NCI-H446 treated with DMSO at 0.1 percent for 48 hours (cell line): ENCODE data around the gene MED29.
A peak's percentile ranks its signal among the peaks of the same experiment; 100 is the strongest.

Experiments
- DNase-seq: peaks from one replicate; lab custom pipeline; 2025; lab: John Stamatoyannopoulos, UW

The MED29 gene, protein sequence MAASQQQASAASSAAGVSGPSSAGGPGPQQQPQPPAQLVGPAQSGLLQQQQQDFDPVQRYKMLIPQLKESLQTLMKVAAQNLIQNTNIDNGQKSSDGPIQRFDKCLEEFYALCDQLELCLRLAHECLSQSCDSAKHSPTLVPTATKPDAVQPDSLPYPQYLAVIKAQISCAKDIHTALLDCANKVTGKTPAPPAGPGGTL

DNA sequence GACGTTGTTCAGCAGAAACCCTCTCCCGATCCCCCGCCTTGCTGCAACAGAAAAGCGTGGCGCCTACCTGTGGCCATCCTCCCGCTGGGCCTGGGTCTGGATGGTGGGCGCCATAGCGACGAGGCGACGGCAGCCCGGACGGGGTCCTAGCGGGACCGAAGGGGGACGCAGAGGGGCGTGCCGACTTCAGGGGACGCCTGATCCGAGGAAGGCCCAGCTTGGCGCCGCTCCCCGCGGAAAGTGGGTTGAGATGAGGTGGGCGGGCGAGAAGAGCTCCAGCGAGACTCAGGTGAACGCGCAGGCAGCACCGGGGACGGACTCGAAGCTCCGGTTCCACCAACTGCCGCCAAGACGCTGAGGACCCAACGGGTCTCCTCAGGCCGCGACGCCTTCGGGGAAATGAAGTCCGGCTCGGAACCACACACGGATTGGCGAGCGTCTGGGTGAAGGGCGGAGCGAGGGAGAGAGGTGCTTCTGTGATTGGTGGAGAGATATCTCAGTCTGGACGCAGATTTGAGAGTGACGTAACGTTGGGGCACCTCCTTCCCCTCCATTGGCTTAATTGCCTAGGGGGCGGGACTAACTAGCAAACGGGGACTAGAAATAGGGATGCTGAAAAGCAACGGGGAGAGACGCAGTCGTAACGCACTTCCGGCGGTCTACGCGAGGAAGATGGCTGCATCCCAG lies at the start of gene MED29, which contains the start of gene PAF1:
Gene MED29 (plus strand): TSS at position 628 of the 687 bp plus-strand sequence. CDS start 45 bp downstream, at position 673.
Gene PAF1 (minus strand): TSS at position 356 of the 687 bp plus-strand sequence. CDS start 242 bp downstream, at position 114.
- peak; percentile 99 for DNase-seq

DNA sequence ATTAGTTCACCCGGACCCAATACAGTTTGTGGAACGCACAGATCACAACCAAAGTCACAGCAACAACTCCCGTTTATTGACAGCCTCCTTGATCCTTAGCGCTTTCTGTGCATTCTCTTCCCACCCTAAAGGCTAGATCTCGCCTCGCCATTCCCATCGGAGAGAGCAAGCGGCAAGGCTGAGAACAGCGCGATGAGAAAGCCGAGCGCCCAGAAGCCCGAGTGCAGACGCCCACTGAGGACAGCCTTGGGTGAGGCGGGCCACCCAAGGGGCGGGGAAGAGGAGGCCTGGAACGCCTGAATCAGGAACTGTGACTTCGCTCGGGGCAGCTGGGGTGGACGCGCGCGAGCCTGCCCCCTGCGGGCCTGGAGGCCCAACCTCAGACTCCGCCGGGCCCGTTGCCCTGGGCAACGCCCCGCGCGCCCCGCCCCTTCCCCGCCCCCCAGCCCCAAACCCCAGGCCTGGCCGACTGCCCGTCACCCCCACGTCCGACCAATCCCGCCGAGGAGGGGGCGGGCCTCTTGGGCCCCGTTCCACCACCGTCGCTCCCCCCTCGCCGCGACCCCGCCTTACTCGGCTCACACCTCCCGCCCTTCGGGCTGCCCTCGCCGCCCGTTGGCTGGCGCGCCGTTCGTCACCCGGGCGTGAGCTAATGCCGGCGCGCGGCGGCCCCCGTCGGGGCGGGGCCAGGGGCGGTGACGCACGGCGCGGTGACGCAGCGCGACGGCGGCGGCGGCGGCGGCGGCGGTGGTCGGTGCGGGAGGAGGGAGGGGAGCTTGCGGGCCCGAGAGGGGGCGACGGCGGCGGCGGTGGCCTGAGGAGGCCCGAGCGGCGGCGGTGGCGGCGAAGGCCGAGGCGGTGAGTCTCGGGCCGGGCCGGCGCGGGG lies 49.2 kb upstream of the MED29 start, which contains the start of gene SAMD4B:
Gene SAMD4B (plus strand): TSS at position 703 of the 886 bp plus-strand sequence. CDS start 14,473 bp downstream, outside the sequence.
- peak; percentile 99 for DNase-seq

DNA sequence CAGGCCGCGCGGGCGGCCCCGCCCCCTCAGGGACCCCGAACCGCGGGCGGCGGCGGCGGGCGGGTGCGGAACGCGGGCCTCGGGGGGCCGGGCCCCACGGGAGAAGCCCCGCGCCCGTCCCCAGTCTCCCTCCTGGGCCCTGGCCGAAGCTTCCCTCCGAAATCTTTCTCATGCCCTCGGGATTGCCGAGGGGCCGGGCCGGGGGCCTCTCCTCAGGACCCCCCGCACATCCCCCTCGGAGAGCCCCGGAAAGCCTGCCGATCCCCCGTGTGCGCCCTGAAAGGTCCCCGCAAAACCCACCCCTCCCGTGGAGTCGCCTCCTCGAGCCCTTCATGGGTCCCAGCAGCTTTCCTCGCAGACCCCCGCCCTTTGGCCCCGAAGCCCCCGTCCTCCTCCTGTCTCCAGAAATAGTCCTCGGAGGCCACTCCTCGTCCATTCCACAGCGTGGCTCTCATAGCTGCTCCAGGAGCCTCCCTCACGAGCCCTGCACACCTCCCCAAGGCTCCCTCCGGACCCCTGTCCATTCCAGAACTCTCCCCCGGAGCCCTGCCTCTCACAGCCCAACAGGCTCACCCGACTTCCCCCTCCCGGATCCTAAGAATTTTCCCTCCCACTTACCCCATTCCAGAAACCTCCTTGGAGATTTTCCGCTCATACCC lies 48.4 kb upstream of the MED29 start:
- DNase-seq = no peak

DNA sequence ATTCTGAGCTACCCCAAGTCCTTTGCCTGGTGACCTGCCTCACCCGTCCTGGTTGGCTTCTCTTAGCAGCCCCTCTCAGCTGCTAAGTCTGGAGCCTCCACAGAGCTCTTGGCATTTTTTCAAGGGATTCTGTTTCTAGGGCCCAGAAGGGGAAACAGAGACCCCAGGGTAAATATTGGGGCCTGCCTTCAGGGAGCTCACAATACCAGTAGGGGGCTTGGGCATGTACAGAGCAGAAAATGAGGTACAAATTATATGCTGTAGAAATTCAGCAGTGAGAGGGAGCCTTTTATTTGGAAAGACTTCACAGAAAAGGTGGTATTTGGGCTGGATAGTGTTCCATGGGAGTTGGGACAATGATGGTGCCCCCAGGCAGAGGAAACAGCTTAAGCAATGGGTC lies 45.2 kb upstream of the MED29 start:
- DNase-seq = no peak

DNA sequence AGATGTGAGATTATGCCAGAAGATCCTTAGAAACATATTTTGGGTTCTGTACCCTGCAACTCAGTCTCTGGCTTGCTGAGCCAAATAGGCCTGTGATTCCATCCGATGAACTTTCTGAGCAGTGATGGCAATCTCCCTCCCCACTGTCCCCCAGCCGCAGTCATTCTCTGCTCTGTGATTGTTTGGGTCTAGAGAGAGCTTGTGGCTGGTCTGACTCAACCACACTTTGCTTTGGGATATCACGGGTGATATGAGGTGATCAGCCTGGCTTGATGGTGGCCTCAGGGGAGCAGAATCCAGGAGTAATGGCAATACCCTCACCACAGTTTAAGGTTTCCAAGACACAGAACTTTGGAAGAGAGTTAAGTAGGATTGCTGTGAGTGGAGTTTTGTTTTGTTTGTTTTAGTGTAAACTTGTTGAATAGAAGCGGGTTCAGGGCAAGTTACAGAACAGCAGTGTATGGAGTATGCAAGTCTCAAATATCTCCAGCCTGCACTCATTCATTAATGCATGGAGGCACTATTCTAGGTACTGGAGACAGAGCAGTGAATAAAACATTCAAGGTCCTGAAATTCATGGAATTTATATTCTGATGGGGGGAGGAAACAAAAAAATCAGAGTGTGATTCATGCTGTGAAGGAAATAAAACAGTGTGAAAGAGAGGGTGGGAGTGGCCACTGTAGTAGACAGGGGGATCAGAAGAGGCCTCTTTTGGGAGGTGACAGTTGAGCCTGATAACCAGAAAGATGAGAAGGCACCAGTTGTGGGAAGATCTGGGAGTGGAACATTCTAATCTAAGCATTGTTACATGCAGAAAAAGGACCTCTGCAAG lies 43.6 kb upstream of the MED29 start:
- DNase-seq = no peak

DNA sequence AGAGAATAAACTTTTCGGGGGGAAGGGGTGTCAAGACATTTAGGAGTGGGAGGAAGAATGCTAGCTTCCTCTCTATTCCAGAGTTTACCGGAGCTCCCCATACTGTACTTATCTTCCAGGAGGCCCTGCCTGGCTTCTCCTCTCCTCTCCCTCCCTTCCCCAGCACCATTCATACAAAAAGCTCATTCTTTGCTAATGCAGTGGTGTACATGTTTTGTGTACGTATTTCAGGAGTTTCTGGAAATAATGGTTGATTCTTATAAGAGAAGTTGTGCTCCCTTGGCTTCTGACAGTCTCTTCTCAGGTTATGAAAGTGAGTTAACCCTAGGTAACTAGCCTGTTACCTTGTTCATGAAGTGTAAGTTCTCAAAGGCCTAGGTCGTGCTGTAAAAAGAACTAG lies 41.9 kb upstream of the MED29 start:
- no peak for DNase-seq

DNA sequence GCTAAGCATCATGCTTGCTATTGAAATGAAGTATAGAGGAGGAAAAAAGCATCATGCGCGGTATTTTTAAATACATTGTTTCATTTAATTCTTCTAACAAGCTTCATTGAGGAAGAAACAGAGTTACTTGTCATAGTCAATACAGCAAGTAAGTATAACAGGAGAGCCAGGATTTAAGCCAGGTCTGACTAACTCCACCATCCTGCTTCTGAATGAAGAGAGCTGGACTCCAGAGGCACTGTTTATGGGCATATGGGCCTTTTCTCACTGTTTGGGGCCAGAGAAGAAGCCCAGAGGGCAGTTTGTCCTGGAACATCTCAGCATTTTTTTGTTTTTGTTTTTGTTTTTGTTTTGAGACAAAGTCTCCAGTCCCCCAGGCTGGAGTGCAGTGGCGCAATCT lies 41.0 kb upstream of the MED29 start:
- DNase-seq = no peak

DNA sequence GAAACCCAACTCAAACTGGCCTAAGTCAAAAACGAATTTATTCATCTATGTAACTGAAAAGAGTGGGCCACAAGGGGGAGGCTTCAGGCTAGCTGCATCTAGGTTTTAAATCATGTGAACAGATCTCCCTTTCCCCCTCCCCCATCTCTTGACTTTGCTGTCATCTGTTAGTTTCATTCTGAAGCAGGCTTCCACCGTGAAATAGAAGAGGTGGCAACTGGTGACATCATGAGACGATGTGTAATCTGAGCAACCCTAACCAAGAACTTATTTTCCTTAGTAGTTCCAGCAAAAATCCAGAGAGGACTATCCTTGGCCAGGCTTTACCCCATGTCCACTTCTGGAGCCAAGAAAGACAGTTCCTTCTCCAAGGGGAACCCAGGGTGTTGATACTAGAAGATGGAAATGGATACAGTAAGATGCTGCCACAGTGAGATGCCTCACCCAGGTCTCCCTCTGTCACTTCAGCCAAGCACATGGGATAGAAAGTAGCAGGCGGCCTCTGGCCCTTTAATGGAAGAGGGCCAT lies 39.6 kb upstream of the MED29 start:
- no peak for DNase-seq

DNA sequence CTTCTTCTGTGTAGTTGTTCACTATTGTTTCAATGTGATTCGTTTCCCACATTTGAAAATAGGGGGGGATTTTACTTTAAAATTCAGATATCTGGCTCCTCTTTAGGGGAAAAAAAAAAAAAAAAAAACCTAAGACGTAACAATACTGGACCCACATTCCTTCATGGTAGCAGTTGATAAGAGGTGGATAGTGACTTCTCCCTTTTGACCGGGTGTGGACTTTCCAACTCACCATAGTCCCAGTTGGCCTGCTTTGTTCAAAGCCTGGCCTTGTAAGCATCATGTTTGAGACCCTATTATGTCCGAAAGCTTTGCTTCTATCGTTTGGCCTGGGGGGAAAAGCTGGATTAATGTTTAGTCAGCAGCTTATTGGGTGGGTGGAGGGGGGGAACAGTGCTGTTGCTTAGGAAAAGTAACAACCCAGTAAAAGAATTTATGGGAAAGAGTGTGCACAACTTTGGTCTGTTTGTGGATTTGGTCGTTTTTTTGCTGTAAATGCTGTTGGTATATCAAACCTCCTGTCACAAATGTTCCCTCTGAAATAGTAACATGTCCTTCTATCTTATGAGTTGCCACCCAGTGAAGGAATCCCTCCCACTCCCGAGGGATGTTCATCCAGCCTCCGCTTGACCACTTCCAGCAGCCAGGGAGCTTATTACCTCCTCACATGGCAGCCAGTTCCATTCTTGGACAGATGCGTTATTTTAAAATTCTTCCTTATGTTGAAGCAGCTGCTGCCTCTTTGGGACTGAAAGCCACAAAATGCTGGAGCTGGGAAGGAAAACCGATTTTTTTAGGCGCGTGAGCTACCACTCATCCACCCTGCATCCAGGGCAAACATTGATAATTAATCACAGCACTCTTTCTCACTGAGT lies 38.6 kb upstream of the MED29 start:
- no peak for DNase-seq

DNA sequence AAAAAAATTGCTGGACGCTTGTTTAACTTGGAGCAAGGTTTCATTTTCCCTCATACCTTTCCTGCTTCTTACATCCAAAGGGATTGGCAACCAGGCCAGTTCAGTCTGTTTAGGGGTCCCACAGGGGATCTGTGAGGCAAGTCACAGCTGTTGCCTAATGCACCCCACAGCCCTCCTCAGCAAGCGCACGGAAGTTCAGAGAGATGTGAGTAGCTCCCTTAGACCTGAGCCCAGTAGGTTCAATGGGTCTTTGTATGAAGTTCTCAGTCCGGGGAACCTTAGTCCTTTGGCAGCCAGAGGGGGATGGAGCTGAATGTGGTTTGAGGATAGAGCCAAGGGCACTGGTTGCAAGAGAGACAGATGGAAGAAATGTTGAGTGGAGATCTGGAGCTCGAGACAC lies 35.9 kb upstream of the MED29 start:
- no peak for DNase-seq

DNA sequence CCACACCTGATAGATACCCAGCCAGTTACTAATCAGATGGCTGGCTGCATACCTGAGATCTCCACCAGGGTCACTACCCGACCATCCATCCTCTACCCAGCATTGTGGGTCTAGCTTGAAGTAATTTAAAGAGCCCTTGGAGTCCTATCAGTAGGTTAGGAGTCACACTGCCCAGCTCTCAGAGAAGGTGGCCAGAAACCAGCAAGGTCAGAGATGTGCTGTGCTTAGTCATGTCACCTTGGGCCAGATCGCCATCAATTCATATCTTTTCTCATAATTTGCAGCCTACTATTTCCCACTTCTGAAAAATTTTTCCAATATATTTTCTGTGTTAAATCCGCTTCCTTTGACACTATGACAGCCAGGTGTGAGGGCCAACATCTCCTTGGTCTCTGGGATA lies 35.1 kb upstream of the MED29 start:
- no peak for DNase-seq

DNA sequence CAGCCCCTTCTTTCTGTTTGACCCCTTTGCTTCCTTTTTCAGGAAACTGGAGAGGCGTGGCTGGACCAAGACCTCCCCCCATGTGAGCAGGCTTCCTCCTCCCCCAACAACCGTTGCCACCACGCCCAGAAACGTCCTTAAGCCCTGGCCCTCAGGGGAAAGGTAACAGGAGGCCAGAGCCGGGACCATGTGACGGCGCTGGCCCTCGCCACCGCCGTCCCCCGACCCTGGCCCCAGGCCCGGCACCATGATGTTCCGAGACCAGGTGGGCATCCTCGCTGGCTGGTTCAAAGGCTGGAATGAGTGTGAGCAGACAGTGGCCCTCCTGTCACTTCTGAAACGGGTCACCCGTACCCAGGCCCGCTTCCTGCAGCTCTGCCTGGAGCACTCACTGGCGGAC lies 34.5 kb upstream of the MED29 start:
- no peak for DNase-seq

DNA sequence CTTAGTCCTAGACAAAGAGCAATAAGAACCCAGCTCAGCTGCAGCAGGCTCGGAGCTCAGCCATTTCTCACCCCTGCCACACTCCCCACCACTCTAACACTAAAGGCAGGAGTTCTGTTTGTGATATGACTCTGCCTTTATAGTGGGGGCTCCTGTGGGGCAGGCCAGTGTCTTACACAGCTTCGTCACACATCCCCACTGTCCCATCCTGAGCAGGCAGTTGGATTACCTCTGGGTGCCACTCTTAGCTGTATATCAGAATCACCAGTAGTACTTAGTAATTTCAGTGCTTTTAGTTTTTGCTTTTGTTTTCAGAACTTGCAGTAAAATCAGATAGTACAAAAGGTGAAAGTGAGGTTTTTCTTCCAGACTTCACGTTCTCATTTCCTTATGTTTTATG lies 32.2 kb upstream of the MED29 start:
- DNase-seq = no peak

DNA sequence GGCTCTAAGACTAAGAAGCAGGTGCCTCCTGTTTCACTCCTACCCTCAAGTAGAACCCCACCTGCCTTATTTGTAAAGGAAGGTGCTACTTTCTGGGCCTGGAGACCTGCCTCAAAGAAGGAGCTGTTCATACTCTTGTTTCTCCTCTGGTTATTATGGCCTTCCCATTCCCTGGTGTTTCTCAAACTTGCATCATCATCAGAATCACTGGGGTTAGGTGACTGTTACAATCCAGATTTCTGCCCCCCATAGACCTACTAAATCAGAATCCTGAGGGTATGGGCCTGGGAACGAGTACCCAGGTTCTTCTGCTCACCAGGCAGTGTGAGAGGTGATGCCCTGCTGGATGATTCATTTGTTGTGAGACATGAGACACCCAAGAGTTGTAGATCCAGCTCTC lies 30.6 kb upstream of the MED29 start:
- no peak for DNase-seq

DNA sequence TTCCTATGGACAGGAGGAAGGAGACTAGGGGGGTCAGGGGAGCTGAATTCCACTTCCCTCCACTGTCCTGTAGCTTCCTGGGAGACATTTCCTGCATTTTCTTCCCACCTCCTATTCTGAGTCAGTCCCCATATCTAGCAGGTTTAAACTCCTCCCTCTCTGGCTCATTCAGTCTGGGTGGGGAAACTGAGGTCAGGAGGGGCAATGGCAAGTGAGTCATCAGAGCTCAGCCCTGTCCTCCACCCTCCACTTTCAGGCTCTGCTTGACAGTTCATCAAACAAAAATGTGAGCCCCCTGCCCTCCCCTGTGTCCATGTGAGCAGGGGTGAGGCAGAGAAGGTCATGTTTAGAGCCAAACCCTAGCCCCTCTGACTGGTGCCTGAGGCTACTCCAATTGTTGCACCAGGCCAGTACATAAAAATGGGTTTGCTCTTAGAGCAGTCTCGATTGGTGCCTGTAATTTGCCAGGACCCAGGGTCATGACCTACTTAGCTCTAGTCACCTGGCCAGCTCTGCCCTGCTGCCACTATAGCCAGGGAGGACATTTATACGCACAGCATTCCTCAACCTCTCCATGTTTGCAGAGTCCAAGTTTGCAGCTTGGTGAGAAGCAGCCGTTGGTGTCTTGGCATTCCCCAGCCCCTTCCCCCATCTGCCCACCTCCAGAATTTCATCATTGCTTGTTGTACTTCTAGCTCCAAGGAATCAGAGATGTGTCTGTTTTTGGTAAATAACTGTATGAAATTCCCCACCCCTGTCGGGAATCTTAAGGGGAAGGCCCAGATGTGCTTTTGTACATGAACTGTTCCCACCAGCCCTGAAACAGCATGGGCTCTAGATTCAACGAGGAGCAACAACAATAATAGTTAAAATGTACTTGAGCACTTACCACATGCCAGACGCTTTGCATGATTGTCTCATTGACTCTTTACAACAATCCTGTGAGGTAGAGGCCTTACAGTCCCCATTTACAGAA lies 28.2 kb upstream of the MED29 start:
- no peak for DNase-seq

DNA sequence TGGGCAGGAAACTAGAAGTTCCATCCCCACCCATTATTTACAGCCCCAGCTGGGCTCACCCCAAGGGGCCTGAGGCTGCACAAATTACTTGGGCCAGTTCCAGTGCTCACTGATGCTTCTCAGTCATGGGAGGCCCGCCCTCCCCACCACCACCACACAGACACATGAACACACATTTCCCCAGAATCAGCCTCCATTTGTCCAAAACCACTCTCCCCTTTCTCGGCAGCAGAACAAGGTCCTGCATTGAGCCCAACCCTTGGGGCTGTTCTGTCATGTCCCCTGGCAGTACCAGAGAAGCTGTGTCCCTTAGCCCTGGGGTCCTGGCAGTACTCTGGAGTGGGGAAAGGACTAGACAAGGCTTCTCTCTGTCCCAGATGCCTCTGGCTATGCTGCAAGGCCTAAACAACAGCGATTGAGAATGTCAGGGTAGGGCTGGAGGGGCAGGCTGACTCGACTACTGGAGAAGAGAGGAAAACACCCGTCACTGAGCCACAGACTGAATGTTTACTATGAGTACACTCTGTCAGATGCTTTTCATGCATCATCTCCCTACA lies 27.2 kb upstream of the MED29 start:
- DNase-seq = no peak

DNA sequence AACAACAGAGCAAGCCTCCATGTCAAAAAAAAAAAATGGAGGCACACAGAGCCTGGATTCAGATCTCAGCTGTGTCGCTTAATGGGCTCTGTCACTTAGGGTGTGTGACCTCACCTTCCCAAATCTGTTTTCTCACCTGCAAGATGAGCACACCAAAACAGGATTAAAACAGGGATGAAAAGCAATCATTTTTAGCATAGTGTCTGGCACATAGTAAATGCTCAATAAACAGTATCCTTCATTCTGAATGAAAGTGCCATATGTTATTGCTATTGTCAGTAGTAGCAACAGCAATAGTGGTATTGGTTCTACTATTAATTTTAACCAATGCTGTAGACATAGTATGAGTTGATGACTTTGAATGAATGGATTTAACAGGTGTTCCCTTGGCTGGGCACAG lies 25.6 kb upstream of the MED29 start:
- no peak for DNase-seq

DNA sequence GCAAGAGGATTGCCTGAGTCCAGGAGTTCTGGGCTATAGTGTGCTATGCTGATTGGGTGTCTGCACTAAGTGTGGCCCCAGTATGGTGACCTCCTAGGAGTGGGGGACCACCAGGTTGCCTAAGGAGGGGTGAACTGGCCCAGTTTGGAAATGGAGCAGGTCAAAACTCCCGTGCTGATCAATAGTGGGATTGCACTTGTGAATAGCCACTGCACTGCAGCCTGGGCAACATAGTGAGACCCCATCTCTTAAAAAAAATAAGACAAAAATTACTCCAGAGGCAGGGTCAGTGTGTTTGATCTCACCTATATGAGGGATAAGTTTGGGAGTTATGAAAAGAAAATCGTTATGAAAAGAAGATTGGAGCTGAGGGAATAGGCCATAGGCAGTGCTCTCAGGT lies 22.0 kb upstream of the MED29 start:
- DNase-seq = no peak
